GM23248 (cell line): ENCODE measurements around the gene GALNT2.

Experiments
- EZH2 ChIP-seq: fragments of 200-600 bp; sonication (generic); IDR thresholded peaks from 2 replicates; pipeline ENCODE4 v1.6.1; 2018; ENCODE audit warnings: antibody characterized with exemption, mild to moderate bottlenecking; ENCODE audit not compliant: insufficient read depth, poor library complexity, severe bottlenecking
- EZH2phosphoT487 ChIP-seq: fragments of 200-600 bp; sonication (generic); IDR thresholded peaks from 2 replicates; pipeline ENCODE4 v1.6.1; 2018; ENCODE audit warnings: antibody characterized with exemption, moderate library complexity, mild to moderate bottlenecking, low read depth; ENCODE audit not compliant: insufficient read depth

DNA sequence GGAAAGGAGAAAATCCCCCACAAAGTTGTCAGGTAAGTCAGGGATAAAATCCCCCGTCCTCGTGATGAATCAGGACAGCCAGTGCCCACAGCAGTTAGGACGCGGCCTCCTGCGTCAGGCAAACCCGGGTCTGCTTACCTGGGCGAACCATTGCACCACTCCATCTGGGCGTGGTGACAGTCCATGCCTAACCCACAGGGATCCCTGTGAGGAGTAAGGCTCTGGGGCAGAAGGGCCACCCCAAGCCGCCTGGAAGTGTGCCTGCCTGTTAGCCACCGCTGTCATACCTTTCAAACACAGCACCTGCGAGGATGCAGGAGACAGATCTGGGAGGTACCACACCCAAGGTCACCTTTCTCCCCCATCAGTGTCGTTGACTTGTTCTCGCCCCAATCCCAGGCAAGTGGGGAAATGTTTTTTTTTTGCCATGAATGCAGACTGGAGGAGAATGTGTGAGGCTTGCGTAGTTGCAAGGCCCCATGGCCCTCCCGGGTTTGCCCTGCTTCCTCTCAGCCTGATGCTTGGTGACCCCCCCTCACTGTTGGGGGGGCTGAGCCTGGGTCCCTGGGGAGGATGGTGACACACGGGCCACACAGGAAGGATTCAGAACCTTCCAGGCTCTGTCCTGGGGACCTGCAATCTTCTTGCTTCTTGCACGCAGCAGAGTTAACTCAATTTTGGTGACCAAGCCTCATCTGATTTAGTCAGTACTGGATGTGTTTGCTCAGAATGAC lies 252.1 kb downstream of the GALNT2 start:
- no peak for TF ChIP-seq EZH2phosphoT487
- no peak for TF ChIP-seq EZH2
